Activated CD8-positive, alpha-beta memory T cell treated with anti-CD3 and anti-CD28 coated beads for 4 hours (primary cell): ENCODE data around the gene MYH10.

Experiments used
- DNase-seq, 2 donors: peaks; one replicate each; pipeline ENCODE4 v3.0.0-alpha.2; 2020; ENCODE audit warnings: low read depth in 2 of 2

The MYH10 gene

GRCh38 chr17:8445536-8445935 lies 185.0 kb downstream of the MYH10 start:
- no peak for DNase-seq

GRCh38 chr17:8444494-8444893 lies 186.0 kb downstream of the MYH10 start:
- DNase-seq = no peak

GRCh38 chr17:8443756-8444155 lies 186.8 kb downstream of the MYH10 start:
- no peak for DNase-seq

GRCh38 chr17:8442310-8442709 lies 188.2 kb downstream of the MYH10 start:
- no peak for DNase-seq

GRCh38 chr17:8441690-8442089 lies 188.8 kb downstream of the MYH10 start:
- no peak for DNase-seq

GRCh38 chr17:8439681-8440080 lies 190.8 kb downstream of the MYH10 start:
- DNase-seq = no peak

GRCh38 chr17:8438441-8438840 lies 192.1 kb downstream of the MYH10 start:
- no peak for DNase-seq

- no peak for DNase-seq
These were observed 193.7 kb downstream of the MYH10 start for GRCh38 chr17:8436844-8437171.

GRCh38 chr17:8436169-8436843 lies 194.2 kb downstream of the MYH10 start:
- DNase-seq = peak; percentile 18 to 25

- peak; percentile 98 for DNase-seq
These were observed 195.0 kb downstream of the MYH10 start, which contains the start of gene NDEL1 for GRCh38 chr17:8435245-8436168. Gene NDEL1, plus strand, starts transcription at chr17:8435884. Its CDS starts 8,388 bp downstream, at chr17:8444272.

GRCh38 chr17:8430966-8431365 lies 199.6 kb downstream of the MYH10 start:
- DNase-seq = no peak

GRCh38 chr17:8426802-8427201 lies 203.7 kb downstream of the MYH10 start:
- no peak for DNase-seq

- DNase-seq = no peak
These were observed 204.3 kb downstream of the MYH10 start for GRCh38 chr17:8426094-8426720.
